Measurements from ENCODE around the gene CCDC27.
A peak's percentile ranks its signal among the peaks of the same experiment; 100 is the strongest.

Gene CCDC27

GRCh38 chr1:3711780-3712451 is 40.3 kb upstream of the CCDC27 start:
- H3K36me3 ChIP-seq = peaks cover 34% of the 10 kb centered on the region
- no peak for DNase-seq
- no peak overlapping the region for H3K4me3 ChIP-seq (ENCODE audit: low read depth, low read length)
- H3K27me3 ChIP-seq (ENCODE audit: insufficient read depth, low read depth, severe bottlenecking) = no peaks in the 10 kb centered on the region
- H3K9me3 ChIP-seq (ENCODE audit: severe bottlenecking) = no peaks in the 10 kb centered on the region
- 0 out of 2 replicates have a peak overlapping the region, but pooled peaks have one; percentile 18 for H3K27ac ChIP-seq
- TF ChIP-seq CTCF (IDR thresholded peaks at IDR 0.05; ENCODE audit: low read depth, low read length) = no peak

- Histone ChIP-seq H3K27ac (peak overlapping the region; percentile 62), H3K9me3 (ENCODE audit: severe bottlenecking) (no peaks in the 10 kb centered on the region), H3K36me3 (peaks cover 29% of the 10 kb centered on the region), H3K4me3 (ENCODE audit: low read depth, low read length) (no peak overlapping the region), H3K27me3 (ENCODE audit: insufficient read depth, low read depth, severe bottlenecking) (no peaks in the 10 kb centered on the region)
- no peak for TF ChIP-seq CTCF (IDR thresholded peaks at IDR 0.05; ENCODE audit: low read depth, low read length)
- peak; percentile 36 for DNase-seq
These were observed 39.4 kb upstream of the CCDC27 start for GRCh38 chr1:3712573-3713535.

GRCh38 chr1:3713840-3714239 is 38.4 kb upstream of the CCDC27 start:
- Histone ChIP-seq H3K36me3 (peaks cover 21% of the 10 kb centered on the region), H3K9me3 (ENCODE audit: severe bottlenecking) (no peaks in the 10 kb centered on the region), H3K4me3 (ENCODE audit: low read depth, low read length) (no peak overlapping the region), H3K27ac (peak overlapping the region; percentile 62), H3K27me3 (ENCODE audit: insufficient read depth, low read depth, severe bottlenecking) (no peaks in the 10 kb centered on the region)
- TF ChIP-seq CTCF (IDR thresholded peaks at IDR 0.05; ENCODE audit: low read depth, low read length) = no peak
- DNase-seq = peak; percentile 39

GRCh38 chr1:3714284-3714741 is 37.9 kb upstream of the CCDC27 start:
- Histone ChIP-seq H3K36me3 (peaks cover 19% of the 10 kb centered on the region), H3K9me3 (ENCODE audit: severe bottlenecking) (no peaks in the 10 kb centered on the region), H3K4me3 (ENCODE audit: low read depth, low read length) (no peak overlapping the region), H3K27me3 (ENCODE audit: insufficient read depth, low read depth, severe bottlenecking) (no peaks in the 10 kb centered on the region), H3K27ac (peak overlapping the region; percentile 49)
- peak; percentile 49 for DNase-seq
- TF ChIP-seq CTCF (IDR thresholded peaks at IDR 0.05; ENCODE audit: low read depth, low read length) = no peak

GRCh38 chr1:3714814-3715213 is 37.4 kb upstream of the CCDC27 start:
- no peak for TF ChIP-seq CTCF (IDR thresholded peaks at IDR 0.05; ENCODE audit: low read depth, low read length)
- DNase-seq = no peak
- Histone ChIP-seq H3K4me3 (ENCODE audit: low read depth, low read length) (no peak overlapping the region), H3K27me3 (ENCODE audit: insufficient read depth, low read depth, severe bottlenecking) (no peaks in the 10 kb centered on the region), H3K27ac (peak overlapping the region; percentile 49), H3K9me3 (ENCODE audit: severe bottlenecking) (no peaks in the 10 kb centered on the region), H3K36me3 (peaks cover 15% of the 10 kb centered on the region)
